HG03460 (cell line): ENCODE measurements around the gene ENDOV.

Experiments
- ATAC-seq: cut with Tn5 transposase; IDR thresholded peaks from one replicate; pipeline ENCODE4 v1.9.1; 2021; ENCODE audit not compliant: unreplicated experiment

Gene ENDOV

DNA sequence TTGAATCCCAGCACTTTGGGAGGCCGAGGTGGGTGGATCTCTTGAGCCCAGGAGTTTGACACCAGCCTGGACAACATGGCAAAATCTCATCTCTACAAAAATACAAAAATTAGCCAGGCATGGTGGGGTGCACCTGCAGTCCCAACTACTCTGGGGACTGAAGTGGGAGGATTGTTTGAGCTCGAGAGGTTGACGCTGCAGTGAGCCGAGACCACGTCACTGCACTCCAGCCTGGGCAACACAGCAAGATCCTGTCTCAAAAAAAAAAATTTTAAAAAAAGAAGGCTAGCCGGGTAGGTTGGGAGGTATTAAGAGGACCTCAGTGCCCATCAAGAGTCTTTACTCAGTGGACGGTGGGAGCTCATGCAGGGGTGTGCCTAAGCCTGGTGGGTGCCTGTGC lies 65.3 kb downstream of the ENDOV start:
- no peak for ATAC-seq

DNA sequence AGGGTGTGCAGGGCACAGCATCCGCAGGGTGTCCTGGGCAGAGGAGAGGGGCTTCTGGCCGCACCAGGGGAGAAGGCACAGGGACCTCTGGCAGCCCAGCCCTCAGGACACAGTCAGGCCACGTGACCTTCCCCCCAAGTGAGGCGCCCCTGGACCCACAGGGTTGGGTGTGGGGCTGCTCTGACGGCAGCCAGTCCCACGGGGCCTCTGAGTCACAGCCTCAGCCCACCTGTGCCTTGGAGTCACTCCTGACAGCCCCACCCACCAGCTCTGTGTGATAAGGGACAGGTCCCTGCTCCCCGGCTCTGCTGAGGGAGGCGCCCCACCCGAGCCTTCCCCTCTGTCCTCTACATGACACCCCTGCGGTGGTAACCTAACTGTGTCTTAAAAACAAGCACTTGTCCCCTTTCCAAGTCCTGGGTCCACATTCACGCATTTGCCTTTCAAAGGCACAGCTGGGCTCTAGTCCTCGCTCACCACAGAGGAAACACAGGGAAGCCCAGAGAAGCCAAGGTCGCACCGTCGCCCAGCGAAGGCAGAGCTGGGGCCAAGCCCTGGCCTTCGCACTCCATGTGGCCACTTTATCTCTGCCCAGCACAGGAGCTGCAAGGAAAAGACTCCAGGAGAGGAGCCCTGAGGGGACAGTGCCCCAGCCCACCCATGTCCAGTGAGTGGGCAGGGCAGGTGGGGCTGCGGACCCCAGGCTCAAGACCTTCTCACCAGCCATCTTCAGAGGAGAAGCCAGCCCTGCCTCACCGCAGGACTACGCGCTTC lies 66.5 kb downstream of the ENDOV start:
- no peak for ATAC-seq

DNA sequence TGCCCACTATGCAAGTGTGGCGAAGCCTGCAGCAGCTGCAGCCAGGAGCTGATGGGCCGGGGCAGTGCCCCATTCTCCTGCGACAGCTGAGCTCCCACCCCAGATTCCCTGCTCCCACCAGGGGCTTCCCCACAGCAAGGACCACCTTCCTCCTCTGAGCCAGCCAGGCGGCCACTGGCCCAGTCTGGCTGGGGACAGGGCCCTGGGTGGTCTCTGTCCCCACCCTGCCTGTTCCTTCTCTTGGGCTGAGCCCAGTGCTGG lies 67.0 kb downstream of the ENDOV start:
- ATAC-seq = no peak

DNA sequence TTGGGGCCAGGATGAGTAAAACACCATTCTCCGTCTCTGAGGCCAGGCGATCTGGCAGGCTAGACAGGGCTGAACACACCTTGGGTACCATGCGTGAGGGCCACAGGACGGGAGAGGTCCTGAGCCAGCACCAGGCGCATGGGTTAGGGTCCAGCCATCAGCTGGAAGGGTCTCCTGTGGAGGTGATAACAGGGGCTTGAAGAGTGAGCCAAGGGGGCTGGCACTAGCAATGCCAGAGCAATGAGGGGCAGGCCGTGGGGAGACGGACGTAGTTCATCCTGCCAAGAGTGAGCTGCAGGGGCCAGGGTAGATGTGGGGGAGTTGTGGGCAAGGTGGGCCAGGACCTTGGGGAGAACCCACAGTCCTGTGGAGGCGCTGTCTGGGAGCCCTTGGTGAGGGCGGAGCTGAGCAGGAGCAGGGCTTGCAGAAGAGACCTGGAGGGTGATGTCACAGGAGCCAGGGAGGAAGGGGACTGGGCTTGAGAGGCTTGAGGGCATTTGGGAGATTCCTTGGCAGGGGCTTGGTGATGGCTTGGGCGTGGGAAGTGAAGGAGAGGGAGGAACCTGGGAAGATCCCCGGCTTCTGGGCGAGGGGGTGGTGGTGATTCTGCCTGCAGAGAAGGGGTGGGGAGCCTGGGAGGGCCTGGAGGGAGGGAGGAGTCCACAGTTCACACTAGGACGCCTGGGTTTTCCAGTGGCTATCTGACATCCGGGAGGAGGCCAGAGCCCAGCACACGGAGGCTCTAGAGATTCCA lies 67.8 kb downstream of the ENDOV start:
- ATAC-seq = no peak

- no peak for ATAC-seq
Observed at GRCh38 chr17:80485846-80486245, 70.9 kb downstream of the ENDOV start.

- ATAC-seq = no peak
Observed at GRCh38 chr17:80486692-80487091, 71.7 kb downstream of the ENDOV start.

DNA sequence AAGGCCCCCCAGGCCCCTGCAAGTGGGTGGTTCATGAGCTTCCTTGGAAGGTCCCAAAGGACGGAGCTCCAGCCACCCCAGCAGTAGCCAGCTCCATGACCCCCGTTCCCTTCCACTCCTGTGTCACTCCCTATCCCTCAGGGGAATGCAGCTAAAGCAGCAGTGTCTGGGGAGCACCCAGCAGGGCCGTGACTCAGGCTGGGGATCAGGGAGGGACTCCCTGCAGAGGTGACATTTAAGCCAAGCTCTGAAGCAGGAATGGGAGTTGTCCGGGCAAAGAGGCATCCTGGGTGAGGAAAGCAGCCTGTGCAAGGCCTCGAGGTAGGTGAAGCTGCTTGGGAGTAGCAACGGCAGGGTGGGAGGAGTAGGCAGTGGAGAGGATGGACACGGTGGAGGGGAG lies 72.5 kb downstream of the ENDOV start:
- no peak for ATAC-seq
